Measurements from ENCODE around the gene NACC2. TPM values are rescaled to one million over a fixed set of nuclear protein-coding genes. Genes with fewer than 3 reads are reported as not detected.

The NACC2 gene
- total and polyA plus RNA-seq, 9 of the 15 experiments (the other 6 are each of a cell fraction or from before 2014, with no cell fraction given), result 0.70 to 25.1 (median 5.6) TPM

- Histone ChIP-seq H3K36me3 (ENCODE audit: control insufficient read depth, insufficient read depth, low read length) (no peaks in the 10 kb centered on the region), H4K20me1 (replicated peaks; ENCODE audit: control insufficient read depth, insufficient read depth, low read length) (peaks cover 6% of the 10 kb centered on the region; the same call in 1 of the 2 replicates), H3K4me2 (ENCODE audit: insufficient read depth, low read length) (no peak overlapping the region), H3K9me3 (replicated peaks; ENCODE audit: control insufficient read depth, insufficient read depth, low read depth, low read length) (no peaks in the 10 kb centered on the region; the same call in 1 of the 2 replicates), H3K79me2 (ENCODE audit: control insufficient read depth, insufficient read depth, low read length) (no peaks in the 10 kb centered on the region), H3K9ac (ENCODE audit: insufficient read depth in 1 of 2, low read depth in 2 of 2, low read length in 2 of 2) (no peak overlapping the region), H3K9me1 (ENCODE audit: control insufficient read depth, insufficient read depth, low read length) (no peaks in the 10 kb centered on the region), H3K4me1 (replicated peaks in 1 of 2; ENCODE audit: control insufficient read depth in 2 of 2, insufficient read depth in 2 of 2, low read length in 2 of 2) (peaks cover 4 to 28% of the 10 kb centered on the region in 2 experiments; a peak in 4 of 5 replicates), H3K27ac (ENCODE audit: extremely low read depth, low read depth, low read length) (no peak overlapping the region), H2AFZ (ENCODE audit: low read depth, low read length) (no peak overlapping the region), H3K27me3 (ENCODE audit: control insufficient read depth in 2 of 2, insufficient read depth in 2 of 2, low read length in 2 of 2) (peaks cover 35 to 55% of the 10 kb centered on the region in 2 experiments), H3K4me3 (no peak overlapping the region)
- no peak for ATAC-seq
- 0% methylated on average over 2 of the region's 2 CpGs for WGBS (ENCODE audit: insufficient coverage, low coverage, missing lambda C conversion rate)
- TF ChIP-seq HBP1 (CRISPR knock-in tag; IDR thresholded peaks at IDR 0.05) (0 out of 2 replicates have a peak, but pooled peaks have one; percentile 2), LEF1 (IDR thresholded peaks at IDR 0.05) (no peak), ZNF740 (CRISPR knock-in tag; IDR thresholded peaks at IDR 0.05) (no peak), ZNF740 (tag; IDR thresholded peaks at IDR 0.05) (no peak), PHF8 (IDR thresholded peaks at IDR 0.05; ENCODE audit: borderline replicate concordance, low read length) (no peak), KLF1 (tag; IDR thresholded peaks at IDR 0.05) (no peak), ZFP1 (CRISPR knock-in tag; IDR thresholded peaks at IDR 0.05) (no peak), CREBBP (IDR thresholded peaks at IDR 0.05; ENCODE audit: low read depth, low read length) (peak; percentile 66), NR1H2 (CRISPR knock-in tag; IDR thresholded peaks at IDR 0.05) (no peak), ZNF780A (CRISPR knock-in tag; IDR thresholded peaks at IDR 0.05) (no peak), SRSF3 (IDR thresholded peaks at IDR 0.05; ENCODE audit: insufficient read depth, low read length) (no peak), HMGN3 (IDR thresholded peaks at IDR 0.05; ENCODE audit: borderline replicate concordance, extremely low read depth, insufficient read length, low read depth, low read length) (no peak), KDM2B (CRISPR knock-in tag; IDR thresholded peaks at IDR 0.05) (no peak), ZNF184 (CRISPR knock-in tag; IDR thresholded peaks at IDR 0.05) (no peak), TAL1 (IDR thresholded peaks at IDR 0.05) (no peak), NR2C1 (IDR thresholded peaks at IDR 0.05) (no peak), NR2C1 (tag; IDR thresholded peaks at IDR 0.05) (no peak), MIER1 (IDR thresholded peaks at IDR 0.05; ENCODE audit: low read depth) (peak; percentile 44; the same call in 1 of the 2 replicates), NRF1 (conservative IDR thresholded peaks at IDR 0.05 in 1 of 2, IDR thresholded peaks at IDR 0.05 in 1 of 2) (no peak), EHMT2 (IDR thresholded peaks at IDR 0.05) (peak; percentile 93), HMBOX1 (IDR thresholded peaks at IDR 0.05) (peak; percentile 99)
- in situ Hi-C loops (cut with MboI) (loop anchor here (5.0 kb wide), 1 partner anchor 323 kb away; no protein-coding TSS in a partner anchor), intact Hi-C loops (cut with micrococcal nuclease) (loop anchor here (5.0 to 10.0 kb wide), 3 partner anchors 260 to 523 kb away; no protein-coding TSS in a partner anchor)
- BruUV-seq (replicated peaks), result no TSS peak
- FAIRE-seq, result peak; percentile 71
- ChIA-PET CTCF (ENCODE audit: low intra/inter-chr PET ratio) (interaction anchor here (0.7 to 3.7 kb wide), 3 partner anchors 36 to 761 kb away, joined by 3 to 44 read pairs (median 5); no protein-coding TSS in a partner anchor), POLR2A (no interaction called here)
- no peak for DNase-seq (ENCODE audit: extremely low read depth in 1 of 4, low spot score in 3 of 4)
Measured at GRCh38 chr9:136124976-136125692, 30.0 kb upstream of the NACC2 start.

Measured in K562 (cell line).